ENCODE data around the gene SH3BP1. TPM values are rescaled to one million over a fixed set of nuclear protein-coding genes. Genes with fewer than 3 reads are reported as not detected.
A peak's percentile ranks its signal among the peaks of the same experiment; 100 is the strongest.

The SH3BP1 gene
- total RNA-seq, 1 experiment from 2014 or later, result 39.4 TPM

DNA sequence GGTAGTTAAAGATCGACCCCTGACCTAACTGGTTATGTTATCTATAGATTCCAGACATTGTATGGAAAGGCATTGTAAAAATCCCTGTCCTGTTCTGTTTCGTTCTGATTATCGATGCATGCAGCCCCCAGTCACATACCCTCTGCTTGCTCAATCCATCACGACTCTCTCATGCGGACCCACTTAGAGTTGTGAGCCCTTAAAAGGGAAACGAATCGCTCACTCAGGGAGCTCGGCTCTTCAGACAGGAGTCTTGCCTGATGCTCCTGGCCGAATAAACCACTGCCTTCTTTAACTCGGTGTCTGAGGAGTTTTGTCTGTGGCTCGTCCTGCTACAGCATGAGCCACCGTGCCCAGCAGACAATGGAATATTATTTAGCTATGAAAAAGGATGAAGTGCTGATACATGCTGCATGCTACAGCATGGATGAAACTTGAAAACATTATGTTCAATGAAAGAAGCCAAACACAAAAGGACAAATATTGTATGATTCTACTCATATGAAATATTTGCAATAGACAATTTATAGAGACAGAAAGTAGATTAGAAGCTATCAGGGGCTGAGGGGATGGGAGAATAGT is 47.6 kb upstream of the SH3BP1 start:
- Mint-ChIP-seq H3K36me3 (no peaks in the 10 kb centered on the region), H3K4me3 (peak overlapping the region; percentile 21; the same call in 1 of the 2 replicates), H3K9me3 (no peaks in the 10 kb centered on the region), H3K4me1 (peaks cover 2% of the 10 kb centered on the region; the same call in 1 of the 2 replicates), H3K27me3 (ENCODE audit: low read depth) (0 out of 2 replicates have a peak, but pooled peaks cover 2% of the 10 kb centered on the region), H3K27ac (no peak overlapping the region)
- ChIA-PET CTCF (interaction anchor here (0.6 to 5.1 kb wide), 66 partner anchors 8 to 590 kb away, joined by 3 to 146 read pairs (median 5); partner anchors contain the start of genes ANKRD54, CARD10, CDC42EP1 and GGA1), POLR2A (interaction anchor here (0.8 to 1.4 kb wide), 7 partner anchors 12 to 119 kb away, joined by 3 to 11 read pairs (median 4); partner anchors contain the start of gene GGA1)
- no peak for TF ChIP-seq GTF2I (CRISPR knock-in tag; conservative IDR thresholded peaks at IDR 0.05)
- TF ChIP-seq JUN (CRISPR knock-in tag; IDR thresholded peaks at IDR 0.05), result no peak
- no peak for TF ChIP-seq GABPB1 (CRISPR knock-in tag; IDR thresholded peaks at IDR 0.05)
- no peak for TF ChIP-seq ZNF121 (CRISPR knock-in tag; IDR thresholded peaks at IDR 0.05)
- no peak for ATAC-seq
- no peak for DNase-seq (ENCODE audit: low spot score)

DNA sequence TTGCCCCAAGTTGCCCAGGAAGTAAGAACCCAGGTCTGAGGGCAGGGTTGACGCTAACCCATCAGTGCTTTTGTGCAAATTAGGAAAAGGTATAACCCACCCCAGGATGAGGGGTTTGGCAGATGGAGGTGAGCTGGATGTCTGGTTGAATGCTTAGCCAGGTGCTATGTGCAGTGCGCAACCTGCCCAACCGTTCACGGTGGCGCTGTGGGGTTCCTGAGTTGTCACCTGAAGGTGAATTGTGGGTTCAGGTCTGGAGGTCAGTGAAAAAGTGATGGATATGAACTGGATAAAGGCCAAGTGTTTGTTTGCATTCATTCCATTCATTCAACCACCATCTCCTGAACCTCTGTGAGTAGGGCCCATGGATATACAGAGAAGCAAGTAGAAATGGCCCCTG is 45.2 kb upstream of the SH3BP1 start:
- DNase-seq (ENCODE audit: low spot score) (no peak), ATAC-seq (no peak)
- POLR2A ChIA-PET, result no interaction called here
- Mint-ChIP-seq H3K4me3 (no peak overlapping the region), H3K9me3 (no peaks in the 10 kb centered on the region), H3K27ac (no peak overlapping the region), H3K36me3 (no peaks in the 10 kb centered on the region), H3K4me1 (peaks cover 2% of the 10 kb centered on the region; the same call in 1 of the 2 replicates), H3K27me3 (ENCODE audit: low read depth) (peaks cover 2% of the 10 kb centered on the region; the same call in 1 of the 2 replicates)
- CTCF ChIA-PET, result interaction anchor here (1.0 to 3.7 kb wide), 6 partner anchors 13 to 48 kb away, joined by 3 to 146 read pairs (median 5); partner anchors contain the start of gene CDC42EP1
- TF ChIP-seq NFYB (CRISPR knock-in tag; conservative IDR thresholded peaks at IDR 0.05; ENCODE audit: low read depth), result no peak
- TF ChIP-seq, protein P1, sequence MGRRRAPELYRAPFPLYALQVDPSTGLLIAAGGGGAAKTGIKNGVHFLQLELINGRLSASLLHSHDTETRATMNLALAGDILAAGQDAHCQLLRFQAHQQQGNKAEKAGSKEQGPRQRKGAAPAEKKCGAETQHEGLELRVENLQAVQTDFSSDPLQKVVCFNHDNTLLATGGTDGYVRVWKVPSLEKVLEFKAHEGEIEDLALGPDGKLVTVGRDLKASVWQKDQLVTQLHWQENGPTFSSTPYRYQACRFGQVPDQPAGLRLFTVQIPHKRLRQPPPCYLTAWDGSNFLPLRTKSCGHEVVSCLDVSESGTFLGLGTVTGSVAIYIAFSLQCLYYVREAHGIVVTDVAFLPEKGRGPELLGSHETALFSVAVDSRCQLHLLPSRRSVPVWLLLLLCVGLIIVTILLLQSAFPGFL (CRISPR knock-in tag; IDR thresholded peaks at IDR 0.05; ENCODE audit: borderline replicate concordance), result no peak
- TF ChIP-seq, protein P2, sequence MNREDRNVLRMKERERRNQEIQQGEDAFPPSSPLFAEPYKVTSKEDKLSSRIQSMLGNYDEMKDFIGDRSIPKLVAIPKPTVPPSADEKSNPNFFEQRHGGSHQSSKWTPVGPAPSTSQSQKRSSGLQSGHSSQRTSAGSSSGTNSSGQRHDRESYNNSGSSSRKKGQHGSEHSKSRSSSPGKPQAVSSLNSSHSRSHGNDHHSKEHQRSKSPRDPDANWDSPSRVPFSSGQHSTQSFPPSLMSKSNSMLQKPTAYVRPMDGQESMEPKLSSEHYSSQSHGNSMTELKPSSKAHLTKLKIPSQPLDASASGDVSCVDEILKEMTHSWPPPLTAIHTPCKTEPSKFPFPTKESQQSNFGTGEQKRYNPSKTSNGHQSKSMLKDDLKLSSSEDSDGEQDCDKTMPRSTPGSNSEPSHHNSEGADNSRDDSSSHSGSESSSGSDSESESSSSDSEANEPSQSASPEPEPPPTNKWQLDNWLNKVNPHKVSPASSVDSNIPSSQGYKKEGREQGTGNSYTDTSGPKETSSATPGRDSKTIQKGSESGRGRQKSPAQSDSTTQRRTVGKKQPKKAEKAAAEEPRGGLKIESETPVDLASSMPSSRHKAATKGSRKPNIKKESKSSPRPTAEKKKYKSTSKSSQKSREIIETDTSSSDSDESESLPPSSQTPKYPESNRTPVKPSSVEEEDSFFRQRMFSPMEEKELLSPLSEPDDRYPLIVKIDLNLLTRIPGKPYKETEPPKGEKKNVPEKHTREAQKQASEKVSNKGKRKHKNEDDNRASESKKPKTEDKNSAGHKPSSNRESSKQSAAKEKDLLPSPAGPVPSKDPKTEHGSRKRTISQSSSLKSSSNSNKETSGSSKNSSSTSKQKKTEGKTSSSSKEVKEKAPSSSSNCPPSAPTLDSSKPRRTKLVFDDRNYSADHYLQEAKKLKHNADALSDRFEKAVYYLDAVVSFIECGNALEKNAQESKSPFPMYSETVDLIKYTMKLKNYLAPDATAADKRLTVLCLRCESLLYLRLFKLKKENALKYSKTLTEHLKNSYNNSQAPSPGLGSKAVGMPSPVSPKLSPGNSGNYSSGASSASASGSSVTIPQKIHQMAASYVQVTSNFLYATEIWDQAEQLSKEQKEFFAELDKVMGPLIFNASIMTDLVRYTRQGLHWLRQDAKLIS (CRISPR knock-in tag; IDR thresholded peaks at IDR 0.05; ENCODE audit: borderline replicate concordance), result no peak
- TF ChIP-seq, protein P3, sequence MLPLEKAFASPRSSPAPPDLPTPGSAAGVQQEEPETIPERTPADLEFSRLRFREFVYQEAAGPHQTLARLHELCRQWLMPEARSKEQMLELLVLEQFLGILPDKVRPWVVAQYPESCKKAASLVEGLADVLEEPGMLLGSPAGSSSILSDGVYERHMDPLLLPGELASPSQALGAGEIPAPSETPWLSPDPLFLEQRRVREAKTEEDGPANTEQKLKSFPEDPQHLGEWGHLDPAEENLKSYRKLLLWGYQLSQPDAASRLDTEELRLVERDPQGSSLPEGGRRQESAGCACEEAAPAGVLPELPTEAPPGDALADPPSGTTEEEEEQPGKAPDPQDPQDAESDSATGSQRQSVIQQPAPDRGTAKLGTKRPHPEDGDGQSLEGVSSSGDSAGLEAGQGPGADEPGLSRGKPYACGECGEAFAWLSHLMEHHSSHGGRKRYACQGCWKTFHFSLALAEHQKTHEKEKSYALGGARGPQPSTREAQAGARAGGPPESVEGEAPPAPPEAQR (CRISPR knock-in tag; IDR thresholded peaks at IDR 0.05), result no peak
- no peak for TF ChIP-seq TP53 (CRISPR knock-in tag; IDR thresholded peaks at IDR 0.05)
- TF ChIP-seq ZNF138 (CRISPR knock-in tag; conservative IDR thresholded peaks at IDR 0.05), result no peak
- TF ChIP-seq ZNF416 (CRISPR knock-in tag; IDR thresholded peaks at IDR 0.05), result no peak
- TF ChIP-seq, protein P4, sequence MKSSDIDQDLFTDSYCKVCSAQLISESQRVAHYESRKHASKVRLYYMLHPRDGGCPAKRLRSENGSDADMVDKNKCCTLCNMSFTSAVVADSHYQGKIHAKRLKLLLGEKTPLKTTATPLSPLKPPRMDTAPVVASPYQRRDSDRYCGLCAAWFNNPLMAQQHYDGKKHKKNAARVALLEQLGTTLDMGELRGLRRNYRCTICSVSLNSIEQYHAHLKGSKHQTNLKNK (CRISPR knock-in tag; IDR thresholded peaks at IDR 0.05), result no peak
- TF ChIP-seq, protein P5, sequence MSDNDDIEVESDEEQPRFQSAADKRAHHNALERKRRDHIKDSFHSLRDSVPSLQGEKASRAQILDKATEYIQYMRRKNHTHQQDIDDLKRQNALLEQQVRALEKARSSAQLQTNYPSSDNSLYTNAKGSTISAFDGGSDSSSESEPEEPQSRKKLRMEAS (CRISPR knock-in tag; IDR thresholded peaks at IDR 0.05), result no peak
- no peak for TF ChIP-seq NR1H2 (CRISPR knock-in tag; IDR thresholded peaks at IDR 0.05)
- TF ChIP-seq ZNF317 (CRISPR knock-in tag; IDR thresholded peaks at IDR 0.05; ENCODE audit: borderline replicate concordance, low read depth), result no peak
- TF ChIP-seq, protein P6, sequence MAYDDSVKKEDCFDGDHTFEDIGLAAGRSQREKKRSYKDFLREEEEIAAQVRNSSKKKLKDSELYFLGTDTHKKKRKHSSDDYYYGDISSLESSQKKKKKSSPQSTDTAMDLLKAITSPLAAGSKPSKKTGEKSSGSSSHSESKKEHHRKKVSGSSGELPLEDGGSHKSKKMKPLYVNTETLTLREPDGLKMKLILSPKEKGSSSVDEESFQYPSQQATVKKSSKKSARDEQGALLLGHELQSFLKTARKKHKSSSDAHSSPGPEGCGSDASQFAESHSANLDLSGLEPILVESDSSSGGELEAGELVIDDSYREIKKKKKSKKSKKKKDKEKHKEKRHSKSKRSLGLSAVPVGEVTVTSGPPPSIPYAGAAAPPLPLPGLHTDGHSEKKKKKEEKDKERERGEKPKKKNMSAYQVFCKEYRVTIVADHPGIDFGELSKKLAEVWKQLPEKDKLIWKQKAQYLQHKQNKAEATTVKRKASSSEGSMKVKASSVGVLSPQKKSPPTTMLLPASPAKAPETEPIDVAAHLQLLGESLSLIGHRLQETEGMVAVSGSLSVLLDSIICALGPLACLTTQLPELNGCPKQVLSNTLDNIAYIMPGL (CRISPR knock-in tag; IDR thresholded peaks at IDR 0.05), result no peak

Data from WTC11 (cell line).